Activated T-helper 2 cell treated with anti-CD3 and anti-CD28 coated beads, Interferon-gamma antibody, Interleukin-2, Interleukin-4, amounts not matched to agents 10 μg/mL and 5 μg/mL and 100 μg/mL, durations not matched to agents 14 hours and 24 hours and 36 hours (primary cell): ENCODE data around the gene GRK6. TPM values are rescaled to one million over a fixed set of nuclear protein-coding genes. Genes with fewer than 3 reads are reported as not detected.
A peak's percentile ranks its signal among the peaks of the same experiment; 100 is the strongest.

Source experiments
- DNase-seq: peaks from one replicate; pipeline ENCODE4 v3.0.0; 2021; ENCODE audit warnings: low spot score
- H3K27ac Mint-ChIP-seq: one replicate; pipeline ENCODE4 v1.8.0; 2021; ENCODE audit warnings: mixed read lengths
- H3K27me3 Mint-ChIP-seq: one replicate; pipeline ENCODE4 v1.8.0; 2021; ENCODE audit warnings: low read depth, mixed read lengths
- H3K36me3 Mint-ChIP-seq: one replicate; pipeline ENCODE4 v1.8.0; 2021; ENCODE audit warnings: low read depth, mixed read lengths
- H3K4me1 Mint-ChIP-seq: one replicate; pipeline ENCODE4 v1.8.0; 2021; ENCODE audit warnings: low read depth, mixed read lengths
- H3K4me3 Mint-ChIP-seq: one replicate; pipeline ENCODE4 v1.8.0; 2021; ENCODE audit warnings: low read depth, mild to moderate bottlenecking, moderate library complexity, mixed read lengths
- H3K9me3 Mint-ChIP-seq: one replicate; pipeline ENCODE4 v1.8.0; 2021; ENCODE audit warnings: mixed read lengths
- intact Hi-C: fragments of 100-400 bp; cut with micrococcal nuclease; formaldehyde crosslinking; loops from one replicate; pipeline ENCODE4 v1.15.1; 2023
- total RNA-seq: library from RNA; stranded (reverse); gene quantifications from 2 replicates; pipeline ENCODE4 v1.2.3, GENCODE V29; 2022

Gene GRK6
- total RNA-seq, 1 donor from 2014 or later: 131 TPM

DNA sequence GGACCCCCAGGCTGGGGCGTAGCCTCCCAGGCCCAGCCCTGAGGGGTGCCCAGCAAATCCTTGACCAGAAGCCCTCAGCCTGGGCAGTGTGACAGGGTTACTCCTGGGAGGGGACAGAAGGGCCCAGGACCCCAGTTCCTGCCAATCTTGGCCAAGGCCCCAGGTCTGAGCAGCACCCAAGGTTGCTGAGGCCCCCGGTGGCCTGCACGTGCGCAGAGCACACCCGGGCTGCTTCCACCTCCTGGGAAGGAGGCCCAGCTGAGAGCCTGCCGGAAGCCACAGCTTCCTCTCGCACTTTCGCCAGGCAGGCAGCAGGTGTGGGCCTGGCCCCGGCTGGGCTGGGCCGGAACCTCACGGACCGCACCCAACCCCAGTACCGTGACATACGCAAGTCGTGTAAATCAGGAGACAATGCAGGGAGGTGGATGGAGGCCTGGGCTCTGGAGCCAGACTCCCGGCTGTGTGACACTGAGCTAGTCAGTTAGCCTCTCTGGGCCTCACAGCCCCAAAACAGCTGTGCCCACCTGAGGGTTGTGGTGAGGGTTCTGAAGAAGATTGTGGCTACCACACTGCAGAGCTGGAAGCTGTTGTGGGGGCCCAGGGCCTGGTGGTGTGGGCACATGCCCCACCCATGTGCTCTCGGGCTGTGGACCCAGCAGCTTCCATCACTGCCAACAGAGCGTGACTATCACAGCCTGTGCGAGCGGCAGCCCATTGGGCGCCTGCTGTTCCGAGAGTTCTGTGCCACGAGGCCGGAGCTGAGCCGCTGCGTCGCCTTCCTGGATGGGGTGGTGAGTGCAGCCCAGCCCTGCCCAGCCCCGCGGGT lies 5.1 kb downstream of the GRK6 start:
- peaks cover 56% of the 10 kb centered on the region for H3K4me1 Mint-ChIP-seq
- peak overlapping the region; percentile 92 for H3K27ac Mint-ChIP-seq
- no peaks in the 10 kb centered on the region for H3K27me3 Mint-ChIP-seq
- DNase-seq: peak; percentile 77
- peaks cover 83% of the 10 kb centered on the region for H3K36me3 Mint-ChIP-seq
- peak overlapping the region; percentile 77 for H3K4me3 Mint-ChIP-seq
- no peaks in the 10 kb centered on the region for H3K9me3 Mint-ChIP-seq
- intact Hi-C loops: no loop called here

DNA sequence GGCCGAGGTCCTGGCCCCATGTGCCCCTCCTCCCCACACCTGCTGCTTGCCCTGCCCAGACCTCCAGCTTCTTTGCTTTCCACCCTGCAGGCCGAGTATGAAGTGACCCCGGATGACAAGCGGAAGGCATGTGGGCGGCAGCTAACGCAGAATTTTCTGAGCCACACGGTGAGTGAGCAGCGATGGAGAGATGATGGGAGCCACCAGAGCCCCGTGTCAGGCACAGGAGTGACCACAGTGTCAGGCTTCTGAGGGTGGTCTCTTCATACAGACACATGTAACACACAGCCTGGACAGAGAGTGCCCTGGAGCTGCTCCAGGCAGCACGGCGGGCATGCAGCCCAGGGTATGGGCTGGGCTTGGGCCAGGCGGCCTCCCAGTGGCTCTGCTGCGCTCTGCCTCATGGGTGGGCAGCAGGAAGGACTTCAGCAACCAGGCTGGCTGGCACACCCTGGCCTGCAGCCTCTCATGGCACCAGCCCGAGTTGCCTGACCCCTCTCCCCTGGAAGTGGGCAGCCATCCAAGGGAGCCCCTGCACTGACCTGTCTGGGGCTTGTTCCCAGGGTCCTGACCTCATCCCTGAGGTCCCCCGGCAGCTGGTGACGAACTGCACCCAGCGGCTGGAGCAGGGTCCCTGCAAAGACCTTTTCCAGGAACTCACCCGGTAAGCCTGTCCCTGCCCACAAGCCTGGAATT lies 5.8 kb downstream of the GRK6 start:
- H3K4me1 Mint-ChIP-seq: peaks cover 58% of the 10 kb centered on the region
- peaks cover 89% of the 10 kb centered on the region for H3K36me3 Mint-ChIP-seq
- H3K4me3 Mint-ChIP-seq: peak overlapping the region; percentile 77
- no peaks in the 10 kb centered on the region for H3K27me3 Mint-ChIP-seq
- intact Hi-C loops: no loop called here
- DNase-seq: no peak
- H3K27ac Mint-ChIP-seq: peak overlapping the region; percentile 92
- no peaks in the 10 kb centered on the region for H3K9me3 Mint-ChIP-seq

DNA sequence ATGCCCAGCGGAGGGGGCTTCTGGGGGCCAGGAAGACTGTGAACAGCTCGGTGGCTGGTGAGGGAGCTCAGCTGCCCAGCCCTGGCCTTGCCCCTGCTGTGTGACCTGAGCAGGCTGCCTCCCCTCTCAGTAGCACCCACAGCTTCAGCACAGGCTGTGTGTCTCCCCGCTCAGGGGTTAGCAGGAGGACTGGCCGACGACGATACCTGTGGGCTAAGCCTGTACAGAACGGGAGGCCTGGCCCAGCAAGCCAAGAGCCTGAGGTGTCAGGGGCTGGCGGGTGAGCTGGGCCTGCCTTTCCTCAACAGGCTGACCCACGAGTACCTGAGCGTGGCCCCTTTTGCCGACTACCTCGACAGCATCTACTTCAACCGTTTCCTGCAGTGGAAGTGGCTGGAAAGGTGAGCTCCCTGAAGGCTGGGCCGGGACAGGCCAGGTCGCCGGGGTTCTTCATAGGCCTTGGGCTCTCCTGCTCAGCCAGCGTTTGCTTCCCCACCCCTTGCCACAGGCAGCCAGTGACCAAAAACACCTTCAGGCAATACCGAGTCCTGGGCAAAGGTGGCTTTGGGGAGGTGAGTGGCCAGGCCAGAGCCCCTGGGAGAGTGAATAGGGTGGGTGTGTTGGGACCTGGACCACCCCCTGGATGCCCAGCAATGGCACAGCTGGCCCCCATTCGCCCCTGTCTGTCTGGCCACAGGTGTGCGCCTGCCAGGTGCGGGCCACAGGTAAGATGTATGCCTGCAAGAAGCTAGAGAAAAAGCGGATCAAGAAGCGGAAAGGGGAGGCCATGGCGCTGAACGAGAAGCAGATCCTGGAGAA lies 6.6 kb downstream of the GRK6 start:
- Mint-ChIP-seq H3K36me3 (peaks cover 90% of the 10 kb centered on the region), H3K27ac (peak overlapping the region; percentile 46), H3K9me3 (no peaks in the 10 kb centered on the region), H3K4me1 (peaks cover 53% of the 10 kb centered on the region), H3K4me3 (no peak overlapping the region), H3K27me3 (no peaks in the 10 kb centered on the region)
- intact Hi-C loops: no loop called here
- no peak for DNase-seq

DNA sequence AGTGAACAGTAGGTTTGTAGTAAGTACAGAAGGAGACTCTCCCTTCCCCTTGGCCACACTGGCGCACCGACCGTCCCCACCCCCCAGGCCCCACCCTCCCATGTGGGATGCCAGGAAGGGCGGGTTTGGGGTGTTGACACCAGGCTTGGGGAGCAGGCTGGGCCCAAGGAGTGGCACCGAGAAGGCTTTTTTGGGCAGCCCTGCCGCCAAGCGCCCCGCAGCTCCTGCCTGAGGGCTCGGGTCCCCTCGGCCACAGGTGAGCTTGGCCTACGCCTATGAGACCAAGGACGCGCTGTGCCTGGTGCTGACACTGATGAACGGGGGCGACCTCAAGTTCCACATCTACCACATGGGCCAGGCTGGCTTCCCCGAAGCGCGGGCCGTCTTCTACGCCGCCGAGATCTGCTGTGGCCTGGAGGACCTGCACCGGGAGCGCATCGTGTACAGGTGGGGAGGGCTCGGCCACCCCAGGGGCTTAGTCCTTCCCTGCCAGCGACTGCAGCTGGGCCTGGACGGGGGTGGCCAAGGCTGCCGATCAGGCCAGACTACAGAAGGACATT lies 7.3 kb downstream of the GRK6 start:
- intact Hi-C loops: loop anchor here (1.0 kb wide), 1 partner anchor 11 kb away; no protein-coding TSS in a partner anchor

DNA sequence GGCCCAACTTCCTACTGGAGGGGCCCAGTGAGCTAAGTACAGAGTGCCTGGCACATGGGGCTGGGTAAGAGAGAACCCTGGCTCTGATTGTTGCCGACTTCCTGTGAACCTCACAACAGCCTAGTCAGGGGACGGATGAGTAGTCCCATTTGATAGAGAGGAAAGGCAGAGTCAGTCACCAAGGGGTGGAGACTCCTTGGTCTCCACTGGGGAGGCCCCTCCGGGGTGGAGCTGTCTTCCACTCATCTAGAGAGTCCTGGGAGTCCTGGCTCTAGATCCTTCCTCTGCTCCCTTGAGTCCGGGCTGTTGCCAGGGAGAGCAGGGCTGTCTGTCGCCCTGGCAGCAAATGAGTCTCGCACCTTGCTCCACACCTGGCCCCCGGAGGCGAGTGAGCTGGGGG lies 8.0 kb downstream of the GRK6 start:
- peak overlapping the region; percentile 83 for H3K27ac Mint-ChIP-seq
- H3K9me3 Mint-ChIP-seq: no peaks in the 10 kb centered on the region
- intact Hi-C loops: loop anchor here (1.0 kb wide), 1 partner anchor 10 kb away; no protein-coding TSS in a partner anchor
- no peaks in the 10 kb centered on the region for H3K27me3 Mint-ChIP-seq
- peaks cover 46% of the 10 kb centered on the region for H3K4me1 Mint-ChIP-seq
- H3K4me3 Mint-ChIP-seq: peak overlapping the region; percentile 51
- DNase-seq: no peak
- H3K36me3 Mint-ChIP-seq: peaks cover 89% of the 10 kb centered on the region

More for the DNA sequence above, 7.3 kb downstream of the GRK6 start:
- H3K27ac Mint-ChIP-seq: peak overlapping the region; percentile 83
- H3K4me1 Mint-ChIP-seq: peaks cover 53% of the 10 kb centered on the region
- no peaks in the 10 kb centered on the region for H3K9me3 Mint-ChIP-seq
- peaks cover 92% of the 10 kb centered on the region for H3K36me3 Mint-ChIP-seq
- DNase-seq: no peak
- H3K4me3 Mint-ChIP-seq: no peak overlapping the region
- H3K27me3 Mint-ChIP-seq: no peaks in the 10 kb centered on the region

DNA sequence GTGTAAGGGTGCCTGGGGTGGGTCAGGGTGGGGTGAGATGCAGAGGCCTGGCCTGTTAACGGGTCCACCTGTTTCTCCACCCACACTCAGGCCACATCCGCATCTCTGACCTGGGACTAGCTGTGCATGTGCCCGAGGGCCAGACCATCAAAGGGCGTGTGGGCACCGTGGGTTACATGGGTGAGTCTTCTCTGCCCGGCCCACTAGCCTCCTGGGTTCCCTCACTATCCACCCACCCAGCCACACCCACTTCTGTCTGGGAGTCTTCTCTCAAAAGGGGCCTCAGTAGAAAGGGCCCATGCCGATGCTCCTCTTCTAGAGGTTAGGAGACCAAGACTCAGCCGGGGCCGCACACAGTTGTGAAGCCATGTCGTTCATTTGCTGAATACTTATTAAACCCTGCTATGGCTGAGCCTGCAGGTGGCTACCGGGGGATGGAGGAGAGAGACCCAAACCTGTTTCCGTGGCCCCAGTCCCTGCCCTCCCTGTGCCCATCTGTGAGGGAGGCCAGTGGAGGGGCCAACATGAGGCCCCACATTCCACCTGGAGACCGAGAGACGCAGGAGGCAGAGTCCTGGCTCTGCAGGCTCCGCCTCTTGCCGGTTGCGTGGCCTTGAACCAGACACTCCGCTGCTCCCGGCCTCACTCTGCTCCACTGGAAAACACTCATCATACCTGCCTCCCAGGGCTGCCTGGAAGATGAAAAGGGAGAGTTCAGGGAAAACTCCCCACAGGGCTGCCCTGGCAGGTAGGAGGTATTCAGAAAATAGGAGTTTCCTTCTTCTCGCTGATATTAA lies 8.7 kb downstream of the GRK6 start:
- no peaks in the 10 kb centered on the region for H3K9me3 Mint-ChIP-seq
- intact Hi-C loops: loop anchor here (1.0 kb wide), 1 partner anchor 9 kb away; no protein-coding TSS in a partner anchor
- no peak for DNase-seq
- H3K27ac Mint-ChIP-seq: no peak overlapping the region
- peaks cover 46% of the 10 kb centered on the region for H3K4me1 Mint-ChIP-seq
- H3K36me3 Mint-ChIP-seq: peaks cover 89% of the 10 kb centered on the region
- H3K4me3 Mint-ChIP-seq: no peak overlapping the region
- H3K27me3 Mint-ChIP-seq: no peaks in the 10 kb centered on the region

DNA sequence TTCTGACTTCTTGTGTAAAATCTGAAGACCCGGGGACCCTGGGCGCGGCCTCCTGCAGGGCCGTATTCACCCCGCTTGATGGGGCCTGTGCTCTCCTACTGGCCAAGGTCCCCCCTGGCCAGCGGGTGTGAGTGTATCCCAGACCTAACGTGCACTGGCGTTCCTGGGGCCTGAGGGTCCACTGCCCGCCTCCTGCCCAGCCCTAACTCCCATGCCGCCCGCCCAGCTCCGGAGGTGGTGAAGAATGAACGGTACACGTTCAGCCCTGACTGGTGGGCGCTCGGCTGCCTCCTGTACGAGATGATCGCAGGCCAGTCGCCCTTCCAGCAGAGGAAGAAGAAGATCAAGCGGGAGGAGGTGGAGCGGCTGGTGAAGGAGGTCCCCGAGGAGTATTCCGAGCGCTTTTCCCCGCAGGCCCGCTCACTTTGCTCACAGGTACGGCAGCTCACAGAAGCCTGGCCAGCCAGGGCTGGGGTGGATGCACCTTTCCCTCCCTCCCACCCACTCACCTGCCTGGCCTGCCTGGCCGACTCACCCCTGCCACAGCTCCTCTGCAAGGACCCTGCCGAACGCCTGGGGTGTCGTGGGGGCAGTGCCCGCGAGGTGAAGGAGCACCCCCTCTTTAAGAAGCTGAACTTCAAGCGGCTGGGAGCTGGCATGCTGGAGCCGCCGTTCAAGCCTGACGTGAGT lies 9.5 kb downstream of the GRK6 start:
- Mint-ChIP-seq H3K27ac (no peak overlapping the region), H3K9me3 (no peaks in the 10 kb centered on the region), H3K4me1 (peaks cover 41% of the 10 kb centered on the region), H3K27me3 (no peaks in the 10 kb centered on the region), H3K4me3 (no peak overlapping the region), H3K36me3 (peaks cover 86% of the 10 kb centered on the region)
- no peak for DNase-seq
- intact Hi-C loops: no loop called here

DNA sequence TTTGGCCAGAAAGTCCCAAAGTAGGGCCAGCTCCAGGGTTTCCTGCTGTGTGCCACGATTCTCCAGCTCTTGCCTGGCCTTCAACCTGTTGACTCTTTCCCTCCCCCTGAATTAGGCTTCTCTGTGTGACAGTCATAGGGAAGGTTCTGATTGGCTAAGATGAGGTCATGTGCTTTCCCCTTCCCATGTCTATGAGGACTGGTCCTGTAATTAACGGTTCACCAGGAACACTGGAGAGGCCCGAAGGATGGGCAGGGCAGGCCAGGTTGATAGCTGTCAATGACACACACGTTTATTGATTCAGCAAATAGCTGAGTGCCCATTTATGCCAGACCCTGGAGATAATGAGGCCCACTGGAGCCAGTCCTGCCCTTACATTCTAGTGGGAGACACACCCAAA lies 11.1 kb downstream of the GRK6 start:
- DNase-seq: no peak
- H3K36me3 Mint-ChIP-seq: peaks cover 86% of the 10 kb centered on the region
- intact Hi-C loops: no loop called here
- H3K9me3 Mint-ChIP-seq: no peaks in the 10 kb centered on the region
- H3K4me1 Mint-ChIP-seq: peaks cover 29% of the 10 kb centered on the region
- peak overlapping the region; percentile 12 for H3K27ac Mint-ChIP-seq
- H3K27me3 Mint-ChIP-seq: no peaks in the 10 kb centered on the region
- H3K4me3 Mint-ChIP-seq: no peak overlapping the region

DNA sequence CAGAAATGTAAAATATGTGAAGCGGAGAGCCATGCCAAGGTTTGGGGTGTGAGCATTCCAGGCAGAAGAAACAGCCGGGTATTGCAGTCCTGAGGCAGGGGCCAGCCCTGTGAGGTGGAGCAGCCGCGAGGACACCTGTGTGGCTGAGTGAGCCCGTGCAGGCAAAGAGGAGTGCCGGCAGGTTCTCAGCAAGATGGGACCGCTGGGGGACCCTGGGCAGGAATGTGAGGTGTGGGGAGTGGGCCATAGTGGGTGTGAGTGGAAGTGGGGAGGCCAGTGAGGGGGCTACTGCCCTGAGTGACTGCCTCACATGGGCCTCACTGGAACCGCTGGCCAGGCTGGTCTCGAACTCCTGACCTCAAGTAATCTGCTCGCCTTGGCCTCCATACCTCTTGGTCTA lies 12.0 kb downstream of the GRK6 start:
- Mint-ChIP-seq H3K4me3 (no peak overlapping the region), H3K9me3 (no peaks in the 10 kb centered on the region), H3K27ac (peak overlapping the region; percentile 26), H3K4me1 (peaks cover 24% of the 10 kb centered on the region), H3K36me3 (peaks cover 82% of the 10 kb centered on the region), H3K27me3 (no peaks in the 10 kb centered on the region)
- no peak for DNase-seq
- intact Hi-C loops: no loop called here

DNA sequence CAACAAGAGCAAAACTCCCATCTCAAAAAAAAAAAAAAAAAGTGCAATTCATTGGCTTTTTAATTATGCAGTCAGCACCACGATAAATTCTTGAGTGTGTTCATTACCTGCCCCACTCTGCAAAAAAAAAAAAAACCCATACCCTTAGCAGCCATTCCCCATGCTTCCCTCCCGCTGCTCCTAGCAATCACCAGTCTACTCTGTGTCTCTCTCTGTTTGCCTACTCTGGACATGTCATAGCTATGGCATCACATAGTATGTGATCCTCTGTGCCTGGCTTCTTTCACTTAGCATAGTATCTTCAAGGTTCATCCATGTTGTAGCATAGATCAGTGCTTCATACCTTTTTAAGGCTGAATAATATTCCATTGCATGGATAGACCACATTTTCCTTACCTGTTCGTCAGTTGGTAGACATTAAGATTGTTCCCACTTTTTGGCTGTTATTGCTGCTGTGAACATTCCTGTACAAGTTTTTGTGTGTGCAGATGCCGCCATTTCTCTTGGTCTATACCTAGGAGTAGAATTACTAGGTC lies 13.1 kb downstream of the GRK6 start:
- H3K36me3 Mint-ChIP-seq: peaks cover 73% of the 10 kb centered on the region
- H3K9me3 Mint-ChIP-seq: no peaks in the 10 kb centered on the region
- DNase-seq: no peak
- peaks cover 25% of the 10 kb centered on the region for H3K4me1 Mint-ChIP-seq
- intact Hi-C loops: no loop called here
- H3K27me3 Mint-ChIP-seq: no peaks in the 10 kb centered on the region
- no peak overlapping the region for H3K4me3 Mint-ChIP-seq
- H3K27ac Mint-ChIP-seq: peak overlapping the region; percentile 45

DNA sequence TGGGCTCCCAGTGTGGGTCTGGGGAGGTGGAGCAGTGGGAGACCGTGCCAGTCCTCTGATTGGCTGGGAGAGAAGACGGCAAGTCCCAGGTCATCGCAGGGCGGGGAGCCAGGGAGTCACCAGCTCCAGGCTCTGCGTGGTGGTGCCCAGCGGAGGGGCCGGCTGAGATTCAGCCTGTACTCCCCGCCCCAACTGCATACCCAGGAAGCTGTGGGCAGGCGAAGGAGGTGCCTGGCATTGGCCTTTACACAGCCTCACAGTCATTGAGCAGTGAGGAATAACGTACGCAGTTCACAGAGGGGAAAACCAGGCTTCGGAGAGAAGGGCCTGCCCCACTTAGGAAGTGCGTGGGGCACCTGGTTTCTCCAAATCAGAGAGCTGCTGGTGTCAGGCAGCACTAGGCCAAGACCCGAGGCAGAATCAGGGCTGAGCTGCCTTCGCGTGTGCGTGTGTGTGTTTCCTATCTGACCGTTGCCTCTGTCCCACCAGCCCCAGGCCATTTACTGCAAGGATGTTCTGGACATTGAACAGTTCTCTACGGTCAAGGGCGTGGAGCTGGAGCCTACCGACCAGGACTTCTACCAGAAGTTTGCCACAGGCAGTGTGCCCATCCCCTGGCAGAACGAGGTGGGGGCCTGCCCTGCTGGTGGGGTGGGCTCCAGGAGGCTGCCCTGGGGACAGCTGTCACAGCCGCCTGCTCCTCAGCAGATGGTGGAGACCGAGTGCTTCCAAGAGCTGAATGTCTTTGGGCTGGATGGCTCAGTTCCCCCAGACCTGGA lies 13.9 kb downstream of the GRK6 start:
- intact Hi-C loops: no loop called here
- peaks cover 30% of the 10 kb centered on the region for H3K4me1 Mint-ChIP-seq

More for the DNA sequence above, 13.9 kb downstream of the GRK6 start:
- DNase-seq: no peak
- no peak overlapping the region for H3K4me3 Mint-ChIP-seq
- peak overlapping the region; percentile 59 for H3K27ac Mint-ChIP-seq
- H3K9me3 Mint-ChIP-seq: no peaks in the 10 kb centered on the region
- peaks cover 65% of the 10 kb centered on the region for H3K36me3 Mint-ChIP-seq
- no peaks in the 10 kb centered on the region for H3K27me3 Mint-ChIP-seq
